ENCODE results near the gene PPARGC1A.

Gene PPARGC1A

DNA sequence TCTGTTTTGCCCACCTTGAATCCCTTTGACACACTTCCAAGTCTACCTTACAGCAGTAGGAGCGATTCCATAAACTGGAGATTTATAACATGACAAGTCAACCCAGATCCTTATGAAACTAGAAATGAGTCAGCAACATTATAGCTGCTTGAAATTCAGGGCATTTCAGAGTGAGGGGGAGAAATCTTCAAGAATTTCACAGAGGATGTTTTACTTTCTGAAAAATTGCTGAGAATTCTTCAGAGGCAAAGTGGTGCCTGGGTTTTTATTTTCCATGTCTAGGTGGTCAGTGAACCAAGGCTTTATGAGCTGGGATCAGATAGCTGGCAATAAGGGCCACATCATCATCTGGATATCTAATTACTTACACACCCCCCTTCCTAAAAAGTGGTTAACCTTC is 119.8 kb downstream of the PPARGC1A start:
- DNase-seq (ENCODE audit: low read depth) = no peak

DNA sequence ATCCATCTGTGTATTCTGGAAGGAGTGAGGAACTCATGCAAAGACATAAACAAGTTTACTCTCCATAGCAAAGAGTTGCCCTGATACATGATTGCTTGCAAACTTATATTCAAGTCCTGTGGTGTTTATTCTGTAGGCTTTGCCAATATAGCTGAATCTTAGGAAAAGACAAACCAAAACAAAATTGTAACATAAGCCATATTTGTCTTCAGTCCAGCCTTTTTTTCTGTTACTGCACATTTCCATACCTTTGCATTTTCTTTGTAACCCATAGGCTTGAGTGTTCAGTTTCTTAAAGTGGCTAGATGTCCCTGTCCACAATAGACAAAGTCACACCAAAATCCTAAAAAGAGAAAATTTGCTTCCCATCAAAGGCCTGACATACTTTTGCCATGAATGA is 120.4 kb downstream of the PPARGC1A start:
- DNase-seq (ENCODE audit: low read depth) = no peak

- no peak for DNase-seq (ENCODE audit: low read depth)
Measured at GRCh38 chr4:23768541-23768940, 121.3 kb downstream of the PPARGC1A start.

DNA sequence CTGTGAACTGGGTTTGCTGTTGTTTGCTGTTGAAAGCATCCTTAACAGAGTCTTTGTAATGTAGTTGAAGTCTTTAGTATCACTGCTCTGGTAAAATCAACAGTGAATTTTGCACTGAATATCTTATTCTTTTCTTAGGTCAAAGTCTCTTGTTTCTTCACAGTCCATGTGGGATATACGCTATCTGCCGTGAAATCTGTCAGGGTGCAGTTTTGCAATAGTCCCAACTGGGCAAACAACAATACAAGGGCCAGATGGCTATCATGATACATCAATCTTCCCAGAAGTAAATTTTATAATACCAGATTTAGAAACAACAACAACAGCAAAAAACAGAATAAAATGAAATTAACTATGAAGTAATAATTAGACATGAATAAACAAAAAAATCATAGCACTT is 123.5 kb downstream of the PPARGC1A start:
- DNase-seq (ENCODE audit: low read depth) = no peak

- no peak for DNase-seq (ENCODE audit: low read depth)
Measured at GRCh38 chr4:23763559-23763958, 126.3 kb downstream of the PPARGC1A start.

GRCh38 chr4:23762551-23762950 is 127.3 kb downstream of the PPARGC1A start:
- DNase-seq (ENCODE audit: low read depth) = no peak

DNA sequence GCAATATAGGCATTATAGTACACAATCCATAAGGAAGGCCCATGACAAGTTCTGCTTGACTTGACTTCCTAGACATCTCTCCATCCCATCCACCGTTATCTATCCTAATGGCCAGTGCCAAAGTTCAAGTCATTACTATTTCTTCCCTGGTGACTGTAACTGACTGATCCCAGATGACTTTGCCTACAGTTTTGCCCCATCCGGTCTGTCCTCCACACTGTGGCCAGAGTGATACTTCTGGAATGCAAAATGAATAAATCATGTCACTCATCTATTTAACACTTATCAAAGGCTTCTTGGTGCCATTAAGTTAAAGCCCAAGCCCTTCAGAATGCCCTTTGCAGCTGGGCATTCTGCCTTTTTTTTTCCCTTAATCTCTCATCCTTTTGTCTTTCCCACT is 130.8 kb downstream of the PPARGC1A start:
- no peak for DNase-seq (ENCODE audit: low read depth)

- DNase-seq (ENCODE audit: low read depth) = no peak
Measured at GRCh38 chr4:23754688-23755087, 135.2 kb downstream of the PPARGC1A start.

DNA sequence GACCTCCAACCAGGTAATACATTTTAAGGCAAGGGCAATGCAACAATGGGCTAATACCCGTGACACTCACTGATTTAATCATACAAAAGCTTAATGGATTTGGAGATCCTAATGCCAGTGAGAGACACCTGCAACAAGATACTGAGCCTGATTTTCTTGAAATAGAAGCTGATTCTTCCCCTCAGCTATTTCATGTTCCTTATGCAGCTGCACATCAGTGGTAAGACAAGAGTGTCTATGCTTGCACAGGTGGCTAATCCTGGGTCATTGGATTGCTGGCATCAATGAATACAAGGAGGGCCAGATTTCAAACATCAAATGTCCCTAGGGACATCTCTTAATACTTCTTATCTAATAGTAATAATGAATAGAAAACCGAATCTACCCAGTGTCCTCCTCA is 139.7 kb downstream of the PPARGC1A start:
- no peak for DNase-seq (ENCODE audit: low read depth)

- DNase-seq (ENCODE audit: low read depth) = no peak
Measured at GRCh38 chr4:23747281-23747735, 142.5 kb downstream of the PPARGC1A start.

GRCh38 chr4:23746672-23747071 is 143.2 kb downstream of the PPARGC1A start:
- DNase-seq (ENCODE audit: low read depth) = no peak

GRCh38 chr4:23746027-23746426 is 143.8 kb downstream of the PPARGC1A start:
- DNase-seq (ENCODE audit: low read depth) = no peak

DNA sequence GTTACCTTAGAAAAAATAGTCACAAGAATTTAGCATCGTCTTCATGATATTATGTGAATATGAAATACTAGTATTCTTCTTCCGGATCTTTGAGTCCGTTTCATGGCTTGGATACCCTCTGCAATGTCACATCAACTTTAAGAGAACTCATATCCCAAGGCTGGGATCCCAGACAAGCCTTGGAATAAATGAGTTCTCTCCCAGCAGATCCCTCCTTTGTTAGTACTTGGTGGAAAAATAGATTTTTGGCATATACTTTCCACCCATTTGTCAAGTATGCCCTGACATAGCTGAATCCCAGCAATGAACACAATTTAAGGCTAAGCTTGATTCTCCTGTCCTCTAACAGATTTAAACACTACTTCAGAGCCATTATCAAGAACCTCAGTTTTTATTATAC is 144.5 kb downstream of the PPARGC1A start:
- DNase-seq (ENCODE audit: low read depth) = no peak

Data from HS-27A (cell line).